NCI-H1694 treated with DMSO at 0.1 percent for 48 hours (cell line): ENCODE data around the gene OR4K13.

Experiments
- DNase-seq: peaks from one replicate; lab custom pipeline; 2025; lab: John Stamatoyannopoulos, UW

Gene OR4K13, protein sequence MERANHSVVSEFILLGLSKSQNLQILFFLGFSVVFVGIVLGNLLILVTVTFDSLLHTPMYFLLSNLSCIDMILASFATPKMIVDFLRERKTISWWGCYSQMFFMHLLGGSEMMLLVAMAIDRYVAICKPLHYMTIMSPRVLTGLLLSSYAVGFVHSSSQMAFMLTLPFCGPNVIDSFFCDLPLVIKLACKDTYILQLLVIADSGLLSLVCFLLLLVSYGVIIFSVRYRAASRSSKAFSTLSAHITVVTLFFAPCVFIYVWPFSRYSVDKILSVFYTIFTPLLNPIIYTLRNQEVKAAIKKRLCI

DNA sequence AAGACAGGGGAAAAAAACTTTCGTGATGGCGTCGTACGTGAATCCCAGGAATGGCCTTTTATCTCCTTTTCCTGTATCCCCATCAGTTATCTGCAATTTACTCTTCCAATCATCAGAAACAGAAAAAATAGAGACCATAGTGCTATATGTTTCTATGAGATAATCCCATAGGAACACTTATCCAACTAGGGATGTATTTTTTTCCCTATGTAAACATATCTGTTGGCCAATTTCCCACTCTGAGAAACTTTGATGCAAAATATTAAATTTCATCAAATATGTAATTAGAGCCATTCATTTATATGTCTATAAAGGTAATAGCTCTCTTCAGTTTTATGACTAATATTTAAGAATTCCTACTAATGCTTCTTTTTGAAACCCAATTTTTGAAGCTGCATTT lies at the start of gene OR4K13:
Gene OR4K13 (minus strand): TSS at position 101 of the 400 bp plus-strand sequence. CDS start 1,280 bp downstream, outside the sequence.
- DNase-seq = no peak

DNA sequence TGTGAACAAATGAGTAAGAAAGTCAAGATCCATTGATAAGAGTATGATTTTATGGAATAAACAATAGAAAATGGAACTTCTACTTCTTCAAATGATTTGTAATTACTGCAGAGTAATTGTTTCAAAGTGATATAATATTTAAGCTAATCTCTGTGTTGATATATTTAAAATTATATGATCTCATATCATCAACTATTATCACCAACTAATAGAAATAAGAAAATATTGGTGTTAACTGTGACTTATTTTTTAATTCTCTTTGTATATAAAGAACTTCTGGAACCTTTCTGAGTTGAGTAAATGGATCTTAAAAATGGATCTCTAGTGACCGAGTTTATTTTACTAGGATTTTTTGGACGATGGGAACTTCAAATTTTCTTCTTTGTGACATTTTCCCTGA lies 23.9 kb upstream of the OR4K13 start, which contains the start of gene OR4L1:
Gene OR4L1 (plus strand): TSS at position 301 of the 400 bp plus-strand sequence. CDS start 0 bp downstream, at position 301.
- DNase-seq = no peak

DNA sequence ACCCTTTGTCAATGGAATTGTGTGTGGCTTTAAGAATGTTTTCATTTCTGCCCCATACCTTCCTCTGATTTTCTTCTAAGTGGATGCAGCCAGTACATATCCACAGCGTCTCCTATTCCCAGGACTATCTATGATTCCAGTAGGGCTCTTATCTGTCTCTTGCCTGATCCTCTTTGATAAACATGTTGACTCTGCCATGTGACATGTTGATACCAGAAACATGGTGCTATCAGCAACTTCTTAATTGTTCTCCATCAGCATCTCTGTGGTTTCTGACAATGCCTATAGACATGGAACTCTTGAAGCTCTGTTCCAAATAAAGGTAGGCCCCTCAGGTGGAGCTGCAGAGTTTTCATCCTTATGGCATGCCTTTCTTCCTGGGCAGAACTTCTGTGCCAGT lies 12.4 kb upstream of the OR4K13 start:
- DNase-seq = no peak

- no peak for DNase-seq
Observed at GRCh38 chr14:20044243-20044642, 8.4 kb upstream of the OR4K13 start.

DNA sequence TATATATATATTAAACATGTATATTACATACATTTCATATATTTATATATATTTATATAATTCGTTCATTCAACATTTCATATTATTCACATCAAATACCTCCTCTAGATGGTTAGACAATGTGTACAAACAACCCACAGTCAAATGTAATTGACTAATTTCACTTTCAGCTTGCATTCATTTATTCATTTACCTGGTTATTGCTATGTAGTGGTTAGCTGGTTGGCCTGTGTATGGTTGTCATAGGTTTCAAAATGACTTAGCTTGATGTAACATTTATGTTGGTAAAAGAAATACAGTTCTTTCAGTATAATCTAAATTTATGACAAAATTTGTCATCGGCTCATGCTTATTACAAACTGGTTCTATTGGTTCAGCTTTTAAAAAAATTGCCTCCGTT lies 389 bp downstream of the OR4K13 start:
- DNase-seq = no peak

- no peak for DNase-seq
Observed at GRCh38 chr14:20031058-20031457, 4.8 kb downstream of the OR4K13 start.

- DNase-seq = no peak
Observed at GRCh38 chr14:20019257-20019865, 16.5 kb downstream of the OR4K13 start, which contains the start of gene OR4K14. Gene OR4K14 (minus strand): TSS chr14:20019307. CDS start chr14:20015193, 4,114 bp downstream.

DNA sequence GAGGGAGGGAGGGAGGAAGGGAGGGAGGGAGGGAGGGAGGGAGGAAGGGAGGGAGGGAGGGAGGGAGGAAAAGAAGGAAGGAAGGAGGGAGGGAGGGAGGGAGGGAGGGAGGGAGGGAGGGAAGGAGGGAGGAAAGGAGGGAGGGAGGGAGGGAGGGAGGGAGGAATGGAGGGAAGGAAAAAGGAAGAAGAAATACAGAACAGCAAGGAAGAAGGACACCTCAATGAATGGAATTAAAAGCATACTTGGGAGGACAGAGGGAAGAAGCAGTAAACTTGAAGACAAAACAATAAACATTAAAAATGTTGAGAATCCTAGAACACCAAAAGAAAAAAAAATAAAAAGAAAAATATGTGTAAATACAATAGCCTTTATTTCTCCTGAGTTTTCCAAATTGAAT lies 27.7 kb downstream of the OR4K13 start:
- no peak for DNase-seq

DNA sequence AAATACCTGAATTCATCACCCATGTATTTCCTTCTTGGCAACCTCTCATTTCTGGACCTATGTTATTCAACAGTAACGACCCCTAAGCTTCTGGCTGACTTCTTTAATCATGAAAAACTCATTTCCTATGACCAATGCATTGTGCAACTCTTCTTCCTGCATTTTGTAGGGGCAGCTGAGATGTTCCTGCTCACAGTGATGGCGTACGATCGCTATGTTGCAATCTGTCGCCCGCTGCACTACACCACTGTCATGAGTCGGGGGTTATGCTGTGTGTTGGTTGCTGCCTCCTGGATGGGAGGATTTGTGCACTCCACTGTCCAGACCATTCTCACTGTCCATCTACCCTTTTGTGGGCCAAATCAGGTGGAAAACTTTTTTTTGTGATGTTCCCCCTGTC lies 33.5 kb downstream of the OR4K13 start:
- no peak for DNase-seq

DNA sequence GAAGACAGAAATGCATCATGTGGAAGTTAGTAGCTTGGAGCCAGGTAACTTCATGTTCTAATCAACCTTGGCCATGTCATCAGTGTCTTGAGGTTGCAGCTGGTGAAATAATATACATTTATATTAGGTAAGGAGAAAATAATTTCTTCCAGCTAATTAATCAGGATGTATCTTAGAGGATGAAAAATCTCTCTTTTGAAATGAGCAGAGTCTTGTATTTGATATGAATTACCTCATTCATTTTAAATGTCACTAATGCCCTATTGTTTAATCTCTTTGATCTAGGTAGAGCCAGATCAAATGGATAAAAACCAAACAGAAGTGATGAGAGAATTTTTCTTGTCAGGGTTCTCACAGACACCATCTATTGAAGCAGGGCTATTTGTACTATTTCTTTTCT lies 34.0 kb downstream of the OR4K13 start, which contains the start of gene OR4Q2:
Gene OR4Q2 (plus strand): TSS at position 301 of the 400 bp plus-strand sequence.
- DNase-seq = no peak

GRCh38 chr14:19993438-19993837 lies 42.4 kb downstream of the OR4K13 start:
- DNase-seq = no peak
